K562 (cell line): ENCODE data around the gene ANKS3. TPM values are rescaled to one million over a fixed set of nuclear protein-coding genes. Genes with fewer than 3 reads are reported as not detected.
A peak's percentile ranks its signal among the peaks of the same experiment; 100 is the strongest.

Experiments used
- ATAC-seq: fragments of 200-7000 bp; cut with Tn5 transposase; 3 replicates; pipeline ENCODE4 v1.9.1; 2020; ENCODE audit warnings: moderate library complexity
- Bru-seq: library from RNA; stranded (reverse); fragments of 400-500 nt; gene quantifications from one replicate; lab custom pipeline; 2021; lab: Mats Ljungman, UMichigan
- BruChase-seq, 2 experiments: library from RNA; stranded (reverse); fragments of 400-500 nt; gene quantifications; one replicate each; lab custom pipeline; 2021; lab: Mats Ljungman, UMichigan
- BruUV-seq: library from RNA; stranded (reverse); fragments of 400-500 nt; replicated peaks from 2 replicates; lab custom pipeline; 2021; lab: Mats Ljungman, UMichigan
- CTCF ChIA-PET: fragments of 300-600 bp; formaldehyde crosslinking; extraction: SDS; loops from one replicate; lab custom pipeline; 2021; ENCODE audit warnings: low intra/inter-chr PET ratio; lab: Yijun Ruan, JAX
- POLR2A ChIA-PET: fragments of 300-600, 350-650 bp; sonication (Branson Sonifier 250); formaldehyde crosslinking; extraction: SDS; loops from one replicate; lab custom pipeline; 2021; ENCODE audit warnings: antibody characterized with exemption, inconsistent platforms; lab: Yijun Ruan, JAX
- DNase-seq, 4 experiments: peaks; one replicate each; pipeline versions ENCODE4 v3.0.0 to v3.0.0-alpha.2; 2011 to 2018; ENCODE audit warnings: low spot score in 3 of 4, mixed read lengths in 3 of 4; ENCODE audit errors: extremely low read depth in 1 of 4
- FAIRE-seq: peaks from 2 replicates; lab custom pipeline; 2011; peaks lifted over from hg19 to GRCh38; lab: Jason Lieb, UNC
- H2AFZ ChIP-seq: 2 replicates; pipeline ENCODE4 v1.6.0; 2011; ENCODE audit warnings: low read depth, low read length, control low read depth, inconsistent platforms
- H3K27ac ChIP-seq: fragments of 200-600 bp; 3 replicates; pipeline ENCODE4 v1.8.0; 2011; ENCODE audit warnings: low read depth, mild to moderate bottlenecking, control low read depth, inconsistent platforms, low read length, moderate library complexity, mixed read lengths; ENCODE audit errors: extremely low read depth
- H3K27me3 ChIP-seq, 2 experiments: fragments of 300-600 bp in 1 of 2; 2 replicates in 1 of 2; 3 replicates in 1 of 2; pipeline versions ENCODE4 v1.6.0 to v1.8.0; 2011; ENCODE audit warnings: inconsistent platforms in 2 of 2, low read length in 2 of 2, mild to moderate bottlenecking in 1 of 2, mixed read lengths in 1 of 2, moderate library complexity in 1 of 2; ENCODE audit not compliant: control insufficient read depth in 2 of 2, insufficient read depth in 2 of 2
- H3K36me3 ChIP-seq: fragments of 300-600 bp; 3 replicates; pipeline ENCODE4 v1.8.0; 2011; ENCODE audit warnings: mild to moderate bottlenecking, low read length, inconsistent platforms; ENCODE audit not compliant: control insufficient read depth, insufficient read depth
- H3K4me1 ChIP-seq, 2 experiments: fragments of 200-600 bp in 1 of 2; replicated peaks in 1 of 2; 2 replicates in 1 of 2; 3 replicates in 1 of 2; pipeline versions ENCODE4 v1.5.1 to v1.8.0; 2011; ENCODE audit warnings: inconsistent platforms in 2 of 2, low read length in 2 of 2, mild to moderate bottlenecking in 1 of 2, mixed read lengths in 1 of 2, moderate library complexity in 1 of 2; ENCODE audit not compliant: control insufficient read depth in 2 of 2, insufficient read depth in 2 of 2
- H3K4me2 ChIP-seq: 2 replicates; pipeline ENCODE4 v1.6.1; 2011; ENCODE audit warnings: low read length, control low read depth, inconsistent platforms, mixed read lengths; ENCODE audit not compliant: insufficient read depth
- H3K4me3 ChIP-seq: fragments of 200-600 bp; sonication (generic), shearing (Covaris generic); 2 replicates; pipeline ENCODE4 v1.5.1; 2016; ENCODE audit warnings: control low read depth, inconsistent platforms
- H3K79me2 ChIP-seq: fragments of 200-600 bp; 3 replicates; pipeline ENCODE4 v1.8.0; 2011; ENCODE audit warnings: low read length, inconsistent platforms; ENCODE audit not compliant: control insufficient read depth, insufficient read depth
- H3K9ac ChIP-seq, 2 experiments: 2 replicates each; pipeline versions ENCODE4 v1.6.0 to v1.6.1; 2011; ENCODE audit warnings: low read depth in 2 of 2, low read length in 2 of 2, control low read depth in 1 of 2, inconsistent platforms in 1 of 2, mild to moderate bottlenecking in 1 of 2, mixed read lengths in 1 of 2; ENCODE audit not compliant: insufficient read depth in 1 of 2
- H3K9me1 ChIP-seq: one replicate; pipeline ENCODE4 v1.6.0; 2011; ENCODE audit warnings: inconsistent platforms, mild to moderate bottlenecking, low read length, moderate library complexity; ENCODE audit not compliant: control insufficient read depth, insufficient read depth
- H3K9me3 ChIP-seq: replicated peaks from 2 replicates; pipeline ENCODE4 v1.5.1; 2011; ENCODE audit warnings: low read depth, low read length, inconsistent platforms; ENCODE audit not compliant: control insufficient read depth, insufficient read depth
- H4K20me1 ChIP-seq: replicated peaks from 2 replicates; pipeline ENCODE4 v1.6.1; 2011; ENCODE audit warnings: low read length, inconsistent platforms, mixed read lengths; ENCODE audit not compliant: control insufficient read depth, insufficient read depth
- CREM ChIP-seq: IDR thresholded peaks from 2 replicates; pipeline ENCODE4 v1.6.1; 2014; ENCODE audit warnings: antibody characterized with exemption, low read depth
- HDAC1 ChIP-seq, 2 experiments: fragments of 450-650 bp; IDR thresholded peaks; 2 replicates each; pipeline ENCODE4 v1.6.1; 2016 to 2017; ENCODE audit warnings: inconsistent platforms in 1 of 2, mild to moderate bottlenecking in 1 of 2, moderate library complexity in 1 of 2
- MXI1 ChIP-seq: IDR thresholded peaks from 2 replicates; pipeline ENCODE4 v1.6.1; 2011; ENCODE audit warnings: low read depth, mild to moderate bottlenecking, improper control_type of control experiment, low read length
- PCBP2 ChIP-seq: fragments of 200-400 bp; formaldehyde crosslinking; IDR thresholded peaks from 2 replicates; pipeline ENCODE4 v1.6.1; 2018; ENCODE audit warnings: low read length, low read depth, mild to moderate bottlenecking, moderate library complexity; ENCODE audit not compliant: poor library complexity, severe bottlenecking
- PKNOX1 ChIP-seq: fragments of 450-650 bp; IDR thresholded peaks from 2 replicates; pipeline ENCODE4 v1.6.1; 2016
- RERE ChIP-seq: sonication (generic); formaldehyde crosslinking; IDR thresholded peaks from 2 replicates; pipeline ENCODE4 v1.8.0; 2023; ENCODE audit warnings: missing genetic modification reagents, mild to moderate bottlenecking, borderline replicate concordance
- ZNF395 ChIP-seq: fragments of 200-800 bp; sonication (Bioruptor generic); IDR thresholded peaks from 2 replicates; pipeline ENCODE4 v1.6.1; 2017; ENCODE audit warnings: missing genetic modification characterization, missing compliant biosample characterization
- WGBS: fragments of 100-300 bp; shearing (Covaris generic); methylation state at CpG from one replicate; pipeline ENCODE4 v1.1.6; 2016; ENCODE audit warnings: low coverage, mixed read lengths; ENCODE audit not compliant: insufficient coverage; ENCODE audit errors: missing lambda C conversion rate; 5-methylcytosine and 5-hydroxymethylcytosine counted together
- in situ Hi-C: fragments of 300-500 bp; cut with MboI; formaldehyde crosslinking; loops from 4 replicates; pipeline ENCODE4 v1.15.0; 2018; ENCODE audit warnings: inconsistent platforms, mixed read lengths
- intact Hi-C: fragments of 100-400 bp; cut with micrococcal nuclease; formaldehyde crosslinking; loops from 2 replicates; pipeline ENCODE4 v1.14.2; 2022
- long read RNA-seq, 3 experiments: library from polyadenylated mRNA in 2 of 3; library from RNA in 1 of 3; unstranded in 2 of 3; stranded (forward) in 1 of 3; transcript quantifications; one replicate each; pipeline ENCODE4 v2.0.0, GENCODE V29; 2019 to 2022
- polyA minus RNA-seq, 3 experiments: library from RNA; depleted of rRNA, polyadenylated mRNA; stranded (reverse); fragments of >200 nt; gene quantifications; 2 replicates each; pipeline ENCODE4 v1.2.3, GENCODE V29; 2011
- polyA plus RNA-seq, 8 experiments: library from polyadenylated mRNA; depleted of rRNA in 4 of 8; stranded (reverse) in 5 of 8; unstranded in 3 of 8; fragments of >200 nt; fragmentation: Nextera tagmentation in 2 of 8; fragmentation: Illumina TruSeq in 1 of 8; extraction: Ambion mirVana in 2 of 8; extraction: Trizol in 1 of 8; gene quantifications; 2 replicates each; pipeline versions ENCODE4 v1.2.1 to v1.2.3, GENCODE V29; 2011 to 2014; ENCODE audit warnings: inconsistent platforms in 1 of 8, missing spikeins in 1 of 8
- total RNA-seq, 7 experiments: library from RNA; depleted of rRNA in 6 of 7; stranded (reverse); fragments of >200 nt in 6 of 7; fragmentation: Illumina TruSeq in 2 of 7; extraction: Trizol in 2 of 7; gene quantifications; 2 replicates each; pipeline versions ENCODE4 v1.2.1 to v1.2.3, GENCODE V29; 2011 to 2021; ENCODE audit warnings: low replicate concordance in 1 of 7

The ANKS3 gene
- total RNA-seq (2011; cell fraction: chromatin; rRNA removed; ENCODE audit: low replicate concordance): 131 and 242 TPM in 2 replicates
- total RNA-seq (2011; cell fraction: nucleolus; rRNA removed): 131 and 135 TPM in 2 replicates
- total RNA-seq (2011; cell fraction: nucleoplasm; rRNA removed): 120 and 128 TPM in 2 replicates
- total RNA-seq (2014; rRNA removed) (21.5 and 21.9 TPM in 2 replicates), total RNA-seq (2014; rRNA removed; fragmentation: Illumina TruSeq; extraction: Trizol) (8.0 and 12.0 TPM in 2 replicates), total RNA-seq (2015; rRNA removed; fragmentation: Illumina TruSeq; extraction: Trizol) (14.8 and 15.6 TPM in 2 replicates), total RNA-seq (2021) (22.1 and 25.7 TPM in 2 replicates), polyA plus RNA-seq (2011; rRNA removed) (17.2 and 21.5 TPM in 2 replicates), polyA plus RNA-seq (2014; fragmentation: Illumina TruSeq; extraction: Trizol) (9.3 and 11.4 TPM in 2 replicates), polyA plus RNA-seq (2014; fragmentation: Nextera tagmentation; extraction: Ambion mirVana) (under 1 TPM; 0.43 to 0.66 TPM), polyA plus RNA-seq (2014; rRNA removed) (23.4 and 23.7 TPM in 2 replicates), polyA minus RNA-seq (2011; rRNA and poly(A)+ RNA removed) (29.5 and 35.6 TPM in 2 replicates), Bru-seq, nascent RNA (percentile 68 among the genes with signal in this experiment), BruChase-seq, experiment 1, labeled RNA remaining after a 2-hour chase (percentile 69 among the genes with signal in this experiment), BruChase-seq, experiment 2, labeled RNA remaining after a 6-hour chase (percentile 69 among the genes with signal in this experiment)
- 15.2 and 18.4 TPM in 2 replicates for polyA plus RNA-seq (2011; cell fraction: cytosol; rRNA removed)
- polyA plus RNA-seq (2011; cell fraction: nucleus; rRNA removed): 68.8 and 84.5 TPM in 2 replicates
- 11.9 and 13.9 TPM in 2 replicates for polyA plus RNA-seq (2012)
- polyA minus RNA-seq (2011; cell fraction: cytosol; rRNA and poly(A)+ RNA removed): 11.2 and 13.6 TPM in 2 replicates
- 34.1 and 41.4 TPM in 2 replicates for polyA minus RNA-seq (2011; cell fraction: nucleus; rRNA and poly(A)+ RNA removed)
- long read RNA-seq, experiment 1, partial matches to known transcripts: 10 of 95 reads
- long read RNA-seq, experiment 1, other reads (novel, unspliced or antisense): 77 of 95 reads
- long read RNA-seq, experiment 2, partial matches to known transcripts: 4 of 8 reads
- long read RNA-seq, experiment 2, other reads (novel, unspliced or antisense): 2 of 8 reads
- long read RNA-seq, experiment 3, partial matches to known transcripts: 0 of 10 reads
- long read RNA-seq, experiment 3, other reads (novel, unspliced or antisense): 9 of 10 reads

- H3K27ac ChIP-seq: peak within 1 kb of the TSS; percentile 71
- H3K9me1 ChIP-seq: no peaks in the 10 kb centered on the region
- peak; percentile 94 for FAIRE-seq
- ATAC-seq: peak; percentile 98
- H2AFZ ChIP-seq: peak within 1 kb of the TSS; percentile 88
- H3K9ac ChIP-seq: peak within 1 kb of the TSS; percentile 83 to 93
- in situ Hi-C loops (no loop called here), intact Hi-C loops (loop anchor here (5.0 kb wide), 1 partner anchor 113 kb away; the partner anchor contains the start of genes GLYR1 and UBN1)
- no peaks in the 10 kb centered on the region for H4K20me1 ChIP-seq
- no TSS peak for BruUV-seq
- H3K9me3 ChIP-seq: no peaks in the 10 kb centered on the region
- POLR2A ChIA-PET: interaction anchor here (0.8 to 1.9 kb wide), 8 partner anchors 9 to 202 kb away, joined by 3 to 9 read pairs (median 4); partner anchors contain the start of gene SEPTIN12
- H3K27me3 ChIP-seq: no peaks in the 10 kb centered on the region
- peaks cover 28% of the 10 kb centered on the region for H3K79me2 ChIP-seq
- H3K4me3 ChIP-seq: peak within 1 kb of the TSS; percentile 98
- peaks cover 20% of the 10 kb centered on the region; the same call in 2 of the 3 replicates for H3K36me3 ChIP-seq
- H3K4me1 ChIP-seq: peaks cover 0 to 22% of the 10 kb centered on the region in 2 experiments; a peak in 3 of 5 replicates
- peak within 1 kb of the TSS; percentile 95 for H3K4me2 ChIP-seq
- CTCF ChIA-PET: interaction anchor here (0.6 kb wide), 1 partner anchor 84 kb away, joined by 3 read pairs; no protein-coding TSS in a partner anchor
- under 1% methylated on average over 62 of the region's 70 CpGs for WGBS
- DNase-seq: peak; percentile 96 to 98 (median 98)
- TF ChIP-seq RERE (CRISPR knock-in tag) (no peak), HDAC1 (IDR thresholded peaks at IDR 0.05) (peak in 1 of 2 experiments; percentile 100; a peak in 3 of 4 replicates), ZNF395 (CRISPR knock-in tag) (peak; percentile 90), PKNOX1 (peak; percentile 98), PCBP2 (no peak), CREM (peak; percentile 78), MXI1 (peak; percentile 82)
Measured at GRCh38 chr16:4734063-4734729, at the start of gene ANKS3, which contains the start of gene DNAAF8. TSS of gene ANKS3 (minus strand) at chr16:4734271. CDS start at chr16:4730149, 4,122 bp downstream. TSS of gene DNAAF8 (plus strand) at chr16:4734537. CDS start at chr16:4736515, 1,978 bp downstream.
